GM06990 (cell line): Measurements from ENCODE around the gene TMEM132A.

Source experiments
- DNase-seq: peaks from one replicate; pipeline ENCODE4 v3.0.0-alpha.2; 2011; ENCODE audit not compliant: insufficient read length; ENCODE audit errors: extremely low read depth
- H3K27me3 ChIP-seq: replicated peaks from 2 replicates; pipeline ENCODE4 v1.6.0; 2011; ENCODE audit warnings: low read length; ENCODE audit not compliant: control insufficient read depth, insufficient read depth
- H3K36me3 ChIP-seq: 2 replicates; pipeline ENCODE4 v1.5.1; 2011; ENCODE audit warnings: low read length; ENCODE audit not compliant: control insufficient read depth, insufficient read depth
- H3K4me3 ChIP-seq: replicated peaks from 2 replicates; pipeline ENCODE4 v1.5.1; 2011; ENCODE audit warnings: low read depth, mild to moderate bottlenecking, control low read depth, low read length
- CTCF ChIP-seq: IDR thresholded peaks from 2 replicates; pipeline ENCODE4 v1.5.1; 2011; ENCODE audit warnings: low read length, control low read depth, mild to moderate bottlenecking, inconsistent platforms; ENCODE audit not compliant: insufficient read depth, poor library complexity, severe bottlenecking

The TMEM132A gene

GRCh38 chr11:60922906-60923305 lies 1.4 kb upstream of the TMEM132A start:
- Histone ChIP-seq H3K27me3 (no peaks in the 10 kb centered on the region), H3K4me3 (no peak overlapping the region), H3K36me3 (peaks cover 20% of the 10 kb centered on the region)
- TF ChIP-seq CTCF: no peak
- no peak for DNase-seq

GRCh38 chr11:60923326-60923725 lies 934 bp upstream of the TMEM132A start:
- TF ChIP-seq CTCF: peak; percentile 6
- Histone ChIP-seq H3K27me3 (no peaks in the 10 kb centered on the region), H3K4me3 (no peak overlapping the region), H3K36me3 (peaks cover 20% of the 10 kb centered on the region)
- no peak for DNase-seq

- no peak for TF ChIP-seq CTCF
- Histone ChIP-seq H3K27me3 (no peaks in the 10 kb centered on the region), H3K36me3 (peaks cover 20% of the 10 kb centered on the region), H3K4me3 (peak overlapping the region; percentile 63; the same call in 1 of the 2 replicates)
- DNase-seq: no peak
Measured at GRCh38 chr11:60923800-60924109, 505 bp upstream of the TMEM132A start.

GRCh38 chr11:60924906-60925853 lies 920 bp downstream of the TMEM132A start:
- DNase-seq: no peak
- no peak for TF ChIP-seq CTCF
- Histone ChIP-seq H3K27me3 (no peaks in the 10 kb centered on the region), H3K36me3 (peaks cover 14% of the 10 kb centered on the region), H3K4me3 (peak overlapping the region; percentile 63)

GRCh38 chr11:60925868-60926267 lies 1.6 kb downstream of the TMEM132A start:
- H3K27me3 ChIP-seq: no peaks in the 10 kb centered on the region
- H3K36me3 ChIP-seq: peaks cover 7% of the 10 kb centered on the region
- no peak for TF ChIP-seq CTCF
- H3K4me3 ChIP-seq: no peak overlapping the region
- no peak for DNase-seq

GRCh38 chr11:60926500-60926899 lies 2.2 kb downstream of the TMEM132A start:
- no peak for DNase-seq
- Histone ChIP-seq H3K4me3 (no peak overlapping the region), H3K27me3 (no peaks in the 10 kb centered on the region), H3K36me3 (peaks cover 3% of the 10 kb centered on the region)
- TF ChIP-seq CTCF: no peak
